OCI-LY1 (cell line): ENCODE results near the gene PNPLA6.

Experiments used
- EZH2 ChIP-seq: fragments of 200-600 bp; sonication (generic), shearing (Covaris generic); IDR thresholded peaks from 2 replicates; pipeline ENCODE4 v1.8.0; 2017; ENCODE audit warnings: borderline replicate concordance, mixed run types, mild to moderate bottlenecking, antibody characterized with exemption, low read length, moderate library complexity, mixed read lengths
- TF ChIP-seq, protein P1 (sequence below): fragments of 200-600 bp; sonication (generic), shearing (Covaris generic); IDR thresholded peaks from 2 replicates; pipeline ENCODE4 v1.5.1; 2017; ENCODE audit warnings: mild to moderate bottlenecking, antibody characterized with exemption, low read length, moderate library complexity, mixed read lengths

DNA sequence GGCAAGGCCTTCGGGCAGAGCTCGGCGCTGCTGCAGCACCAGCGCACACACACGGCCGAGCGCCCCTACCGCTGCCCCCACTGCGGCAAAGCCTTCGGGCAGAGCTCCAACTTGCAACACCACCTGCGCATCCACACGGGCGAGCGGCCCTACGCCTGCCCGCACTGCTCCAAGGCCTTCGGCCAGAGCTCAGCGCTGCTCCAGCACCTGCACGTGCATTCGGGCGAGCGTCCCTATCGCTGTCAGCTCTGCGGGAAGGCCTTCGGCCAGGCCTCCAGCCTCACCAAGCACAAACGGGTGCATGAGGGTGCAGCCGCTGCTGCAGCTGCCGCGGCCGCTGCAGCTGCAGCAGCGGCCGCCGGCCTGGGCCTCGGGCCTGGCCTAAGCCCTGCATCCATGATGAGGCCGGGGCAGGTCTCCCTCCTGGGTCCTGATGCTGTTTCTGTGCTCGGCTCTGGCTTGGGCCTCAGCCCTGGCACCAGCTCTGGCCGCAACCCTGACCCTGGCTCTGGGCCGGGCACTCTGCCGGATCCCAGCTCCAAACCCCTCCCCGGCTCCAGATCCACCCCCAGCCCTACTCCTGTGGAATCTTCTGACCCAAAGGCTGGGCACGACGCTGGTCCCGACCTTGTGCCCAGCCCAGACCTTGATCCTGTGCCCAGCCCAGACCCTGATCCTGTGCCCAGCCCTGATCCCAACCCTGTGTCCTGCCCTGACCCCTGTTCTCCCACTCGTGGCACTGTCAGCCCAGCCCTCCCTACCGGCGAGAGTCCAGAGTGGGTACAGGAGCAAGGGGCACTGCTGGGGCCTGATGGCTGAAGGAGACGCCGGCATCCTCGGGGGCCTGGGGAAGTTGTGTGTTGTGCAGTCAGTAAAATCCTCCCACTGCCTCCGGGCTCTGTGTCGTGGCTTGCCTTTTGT is 15.1 kb upstream of the PNPLA6 start:
- TF ChIP-seq EZH2 = no peak
- TF ChIP-seq, protein P1, sequence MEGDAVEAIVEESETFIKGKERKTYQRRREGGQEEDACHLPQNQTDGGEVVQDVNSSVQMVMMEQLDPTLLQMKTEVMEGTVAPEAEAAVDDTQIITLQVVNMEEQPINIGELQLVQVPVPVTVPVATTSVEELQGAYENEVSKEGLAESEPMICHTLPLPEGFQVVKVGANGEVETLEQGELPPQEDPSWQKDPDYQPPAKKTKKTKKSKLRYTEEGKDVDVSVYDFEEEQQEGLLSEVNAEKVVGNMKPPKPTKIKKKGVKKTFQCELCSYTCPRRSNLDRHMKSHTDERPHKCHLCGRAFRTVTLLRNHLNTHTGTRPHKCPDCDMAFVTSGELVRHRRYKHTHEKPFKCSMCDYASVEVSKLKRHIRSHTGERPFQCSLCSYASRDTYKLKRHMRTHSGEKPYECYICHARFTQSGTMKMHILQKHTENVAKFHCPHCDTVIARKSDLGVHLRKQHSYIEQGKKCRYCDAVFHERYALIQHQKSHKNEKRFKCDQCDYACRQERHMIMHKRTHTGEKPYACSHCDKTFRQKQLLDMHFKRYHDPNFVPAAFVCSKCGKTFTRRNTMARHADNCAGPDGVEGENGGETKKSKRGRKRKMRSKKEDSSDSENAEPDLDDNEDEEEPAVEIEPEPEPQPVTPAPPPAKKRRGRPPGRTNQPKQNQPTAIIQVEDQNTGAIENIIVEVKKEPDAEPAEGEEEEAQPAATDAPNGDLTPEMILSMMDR = no peak
